C4-2B (cell line): ENCODE measurements around the gene RPL15.

Experiments used
- CTCF ChIP-seq: fragments of 450-650 bp; conservative IDR thresholded peaks from 2 replicates; pipeline ENCODE4 v1.5.1; 2017; ENCODE audit warnings: mild to moderate bottlenecking
- ZFX ChIP-seq: fragments of 450-650 bp; IDR thresholded peaks from 2 replicates; pipeline ENCODE4 v1.6.1; 2017

- TF ChIP-seq CTCF (no peak), ZFX (no peak)
Measured at GRCh38 chr3:23941440-23941839, 24.5 kb downstream of the RPL15 start.
